ENCODE data around the gene GCKR.

GCKR gene

DNA sequence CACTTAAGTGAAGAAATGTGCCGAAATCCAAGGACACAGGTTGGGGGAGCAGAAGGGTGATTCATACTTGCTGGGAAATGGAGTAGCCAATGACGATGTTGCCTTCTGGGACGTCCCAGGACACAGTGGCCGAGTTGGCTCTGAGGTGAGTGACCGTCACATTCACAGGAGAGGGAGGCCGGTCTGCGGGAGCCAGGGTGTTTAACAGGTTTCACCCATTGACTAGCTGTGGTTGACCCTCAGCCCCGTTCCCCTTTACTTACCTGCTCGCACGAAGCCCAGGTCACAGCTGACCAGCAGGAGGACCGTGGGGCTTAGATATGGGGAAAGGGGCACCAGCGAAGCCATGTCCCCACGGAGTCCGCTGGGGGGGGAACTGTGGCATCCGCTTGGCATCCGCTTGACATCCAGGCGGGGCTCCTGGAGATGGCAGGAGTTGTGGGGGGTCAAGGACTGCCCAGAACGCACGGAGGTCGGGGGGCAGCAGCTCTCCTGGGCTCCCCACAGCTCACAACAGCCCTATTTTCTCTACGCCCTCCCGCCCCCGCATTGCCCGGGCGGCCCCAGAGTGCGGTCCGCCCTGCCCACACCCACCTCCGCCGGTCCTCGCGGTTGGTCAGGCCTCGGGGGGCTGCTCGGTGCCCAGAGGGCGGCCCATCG lies 2.2 kb upstream of the GCKR start:
- CTCF ChIA-PET, result interaction anchor here (0.6 kb wide), 2 partner anchors 38 to 125 kb away, joined by 3 to 8 read pairs; no protein-coding TSS in a partner anchor
- Histone ChIP-seq H3K36me3 (ENCODE audit: control insufficient read depth in 2 of 2, insufficient read depth in 1 of 2, low read length in 2 of 2) (peaks cover 0 to 3% of the 10 kb centered on the region in 2 experiments; a peak in 1 of 3 replicates), H3K4me3 (ENCODE audit: low read depth, low read length) (peak overlapping the region; percentile 65), H3K4me1 (ENCODE audit: control insufficient read depth, insufficient read depth, low read length) (peaks cover 3% of the 10 kb centered on the region; the same call in 1 of the 2 replicates), H3K27ac (ENCODE audit: extremely low read depth, low read depth, low read length) (peak overlapping the region; percentile 56; the same call in 1 of the 2 replicates), H3K9me3 (ENCODE audit: control insufficient read depth, insufficient read depth, low read depth, low read length) (no peaks in the 10 kb centered on the region)
- TF ChIP-seq SCRT2 (tag by site-specific recombination; IDR thresholded peaks at IDR 0.05) (0 out of 2 replicates have a peak, but pooled peaks have one; percentile 41), KLF1 (tag by site-specific recombination; IDR thresholded peaks at IDR 0.05) (0 out of 2 replicates have a peak, but pooled peaks have one; percentile 20), GLIS2 (tag by site-specific recombination; IDR thresholded peaks at IDR 0.05) (peak; percentile 70), ZNF501 (tag by site-specific recombination; IDR thresholded peaks at IDR 0.05) (no peak), ZFHX2 (tag by site-specific recombination; conservative IDR thresholded peaks at IDR 0.05) (peak; percentile 59), ZNF48 (tag by site-specific recombination; IDR thresholded peaks at IDR 0.05) (no peak), ZBTB8A (tag by site-specific recombination; IDR thresholded peaks at IDR 0.05) (peak; percentile 28; the same call in 1 of the 2 replicates), EGR2 (tag by site-specific recombination; IDR thresholded peaks at IDR 0.05; ENCODE audit: low read depth) (0 out of 2 replicates have a peak, but pooled peaks have one; percentile 16)
- POLR2A ChIA-PET, result interaction anchor here (1.6 kb wide), 1 partner anchor 64 kb away, joined by 4 read pairs; no protein-coding TSS in a partner anchor

DNA sequence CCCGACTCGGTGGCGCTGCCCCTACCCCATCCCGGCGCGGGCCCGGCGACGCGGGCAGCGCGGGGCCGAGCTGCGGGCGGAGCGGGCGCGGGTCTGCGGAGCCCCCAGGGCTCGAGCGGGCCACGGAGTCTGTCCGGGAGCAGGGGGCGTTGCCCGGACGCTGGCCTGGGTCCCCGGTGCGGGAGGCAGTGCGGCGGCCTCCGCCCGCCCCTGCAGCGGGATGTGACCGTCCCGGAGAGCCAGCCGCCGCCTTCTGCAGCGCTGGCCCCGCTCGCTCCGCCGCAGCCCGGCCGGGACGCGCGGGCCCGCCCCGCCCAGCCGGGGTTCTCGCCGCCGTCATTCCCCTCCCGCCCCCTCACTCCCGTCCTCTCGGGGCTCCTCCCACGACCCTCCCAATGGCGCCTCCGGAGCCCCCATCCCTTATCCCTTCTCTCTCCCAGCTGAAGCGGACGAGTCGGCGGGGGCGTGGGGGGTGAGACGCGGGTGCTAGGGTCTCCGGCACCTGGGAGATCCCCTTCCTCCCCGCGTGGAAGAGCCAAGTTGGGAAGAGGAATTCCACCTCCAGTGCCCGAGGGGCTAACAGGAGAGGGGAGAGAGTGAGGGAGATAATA lies 1.6 kb upstream of the GCKR start, which contains the start of gene FNDC4:
Gene FNDC4 (minus strand): TSS at position 257 of the 611 bp plus-strand sequence. CDS start 521 bp downstream, outside the sequence.
- Histone ChIP-seq H3K36me3 (ENCODE audit: control insufficient read depth in 2 of 2, insufficient read depth in 1 of 2, low read length in 2 of 2) (peaks cover 0 to 3% of the 10 kb centered on the region in 2 experiments; a peak in 1 of 3 replicates), H3K4me1 (ENCODE audit: control insufficient read depth, insufficient read depth, low read length) (peaks cover 1% of the 10 kb centered on the region; the same call in 1 of the 2 replicates), H3K9me3 (ENCODE audit: control insufficient read depth, insufficient read depth, low read depth, low read length) (no peaks in the 10 kb centered on the region), H3K4me3 (ENCODE audit: low read depth, low read length) (peak within 1 kb of the TSS; percentile 65), H3K27ac (ENCODE audit: extremely low read depth, low read depth, low read length) (peak within 1 kb of the TSS; percentile 56; the same call in 1 of the 2 replicates)
- ChIA-PET POLR2A (no interaction called here), CTCF (interaction anchor here (0.6 to 0.8 kb wide), 2 partner anchors 41 to 126 kb away, joined by 3 to 8 read pairs; no protein-coding TSS in a partner anchor)
- TF ChIP-seq ZNF138 (tag by site-specific recombination; IDR thresholded peaks at IDR 0.05; ENCODE audit: borderline replicate concordance), result no peak
- TF ChIP-seq ZNF335 (tag by site-specific recombination; conservative IDR thresholded peaks at IDR 0.05), result 0 out of 2 replicates have a peak, but pooled peaks have one; percentile 27
- TF ChIP-seq ZNF624 (tag by site-specific recombination; IDR thresholded peaks at IDR 0.05), result no peak
- no peak for TF ChIP-seq ZNF555 (tag by site-specific recombination; conservative IDR thresholded peaks at IDR 0.05)
- TF ChIP-seq ZNF121 (tag by site-specific recombination; IDR thresholded peaks at IDR 0.05), result no peak
- TF ChIP-seq ZNF416 (tag by site-specific recombination; IDR thresholded peaks at IDR 0.05), result no peak
- TF ChIP-seq ZNF548 (tag by site-specific recombination; IDR thresholded peaks at IDR 0.05), result no peak
- TF ChIP-seq, protein P1, sequence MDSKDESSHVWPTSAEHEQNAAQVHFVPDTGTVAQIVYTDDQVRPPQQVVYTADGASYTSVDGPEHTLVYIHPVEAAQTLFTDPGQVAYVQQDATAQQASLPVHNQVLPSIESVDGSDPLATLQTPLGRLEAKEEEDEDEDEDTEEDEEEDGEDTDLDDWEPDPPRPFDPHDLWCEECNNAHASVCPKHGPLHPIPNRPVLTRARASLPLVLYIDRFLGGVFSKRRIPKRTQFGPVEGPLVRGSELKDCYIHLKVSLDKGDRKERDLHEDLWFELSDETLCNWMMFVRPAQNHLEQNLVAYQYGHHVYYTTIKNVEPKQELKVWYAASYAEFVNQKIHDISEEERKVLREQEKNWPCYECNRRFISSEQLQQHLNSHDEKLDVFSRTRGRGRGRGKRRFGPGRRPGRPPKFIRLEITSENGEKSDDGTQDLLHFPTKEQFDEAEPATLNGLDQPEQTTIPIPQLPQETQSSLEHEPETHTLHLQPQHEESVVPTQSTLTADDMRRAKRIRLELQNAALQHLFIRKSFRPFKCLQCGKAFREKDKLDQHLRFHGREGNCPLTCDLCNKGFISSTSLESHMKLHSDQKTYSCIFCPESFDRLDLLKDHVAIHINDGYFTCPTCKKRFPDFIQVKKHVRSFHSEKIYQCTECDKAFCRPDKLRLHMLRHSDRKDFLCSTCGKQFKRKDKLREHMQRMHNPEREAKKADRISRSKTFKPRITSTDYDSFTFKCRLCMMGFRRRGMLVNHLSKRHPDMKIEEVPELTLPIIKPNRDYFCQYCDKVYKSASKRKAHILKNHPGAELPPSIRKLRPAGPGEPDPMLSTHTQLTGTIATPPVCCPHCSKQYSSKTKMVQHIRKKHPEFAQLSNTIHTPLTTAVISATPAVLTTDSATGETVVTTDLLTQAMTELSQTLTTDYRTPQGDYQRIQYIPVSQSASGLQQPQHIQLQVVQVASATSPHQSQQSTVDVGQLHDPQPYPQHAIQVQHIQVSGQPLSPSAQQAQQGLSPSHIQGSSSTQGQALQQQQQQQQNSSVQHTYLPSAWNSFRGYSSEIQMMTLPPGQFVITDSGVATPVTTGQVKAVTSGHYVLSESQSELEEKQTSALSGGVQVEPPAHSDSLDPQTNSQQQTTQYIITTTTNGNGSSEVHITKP (tag by site-specific recombination; IDR thresholded peaks at IDR 0.05), result 0 out of 2 replicates have a peak, but pooled peaks have one; percentile 19
- peak; percentile 52 for TF ChIP-seq ZBTB48 (tag by site-specific recombination; IDR thresholded peaks at IDR 0.05)
- peak; percentile 32 for TF ChIP-seq ZBTB17 (tag by site-specific recombination; IDR thresholded peaks at IDR 0.05)
- peak; percentile 73 for TF ChIP-seq ZNF341 (tag by site-specific recombination; IDR thresholded peaks at IDR 0.05; ENCODE audit: low read depth)
- TF ChIP-seq, protein P2, sequence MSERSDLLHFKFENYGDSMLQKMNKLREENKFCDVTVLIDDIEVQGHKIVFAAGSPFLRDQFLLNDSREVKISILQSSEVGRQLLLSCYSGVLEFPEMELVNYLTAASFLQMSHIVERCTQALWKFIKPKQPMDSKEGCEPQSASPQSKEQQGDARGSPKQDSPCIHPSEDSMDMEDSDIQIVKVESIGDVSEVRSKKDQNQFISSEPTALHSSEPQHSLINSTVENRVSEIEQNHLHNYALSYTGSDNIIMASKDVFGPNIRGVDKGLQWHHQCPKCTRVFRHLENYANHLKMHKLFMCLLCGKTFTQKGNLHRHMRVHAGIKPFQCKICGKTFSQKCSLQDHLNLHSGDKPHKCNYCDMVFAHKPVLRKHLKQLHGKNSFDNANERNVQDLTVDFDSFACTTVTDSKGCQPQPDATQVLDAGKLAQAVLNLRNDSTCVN (tag by site-specific recombination; optimal IDR thresholded peaks at IDR 0.05), result peak; percentile 30
- TF ChIP-seq GLIS2 (tag by site-specific recombination; IDR thresholded peaks at IDR 0.05), result peak; percentile 9; the same call in 1 of the 2 replicates
- peak; percentile 89 for TF ChIP-seq ZNF398 (tag by site-specific recombination; IDR thresholded peaks at IDR 0.05)
- peak; percentile 28; the same call in 1 of the 2 replicates for TF ChIP-seq WT1 (tag by site-specific recombination; IDR thresholded peaks at IDR 0.05)
- peak; percentile 73; the same call in 1 of the 2 replicates for TF ChIP-seq IKZF3 (tag by site-specific recombination; IDR thresholded peaks at IDR 0.05)
- TF ChIP-seq, protein P3, sequence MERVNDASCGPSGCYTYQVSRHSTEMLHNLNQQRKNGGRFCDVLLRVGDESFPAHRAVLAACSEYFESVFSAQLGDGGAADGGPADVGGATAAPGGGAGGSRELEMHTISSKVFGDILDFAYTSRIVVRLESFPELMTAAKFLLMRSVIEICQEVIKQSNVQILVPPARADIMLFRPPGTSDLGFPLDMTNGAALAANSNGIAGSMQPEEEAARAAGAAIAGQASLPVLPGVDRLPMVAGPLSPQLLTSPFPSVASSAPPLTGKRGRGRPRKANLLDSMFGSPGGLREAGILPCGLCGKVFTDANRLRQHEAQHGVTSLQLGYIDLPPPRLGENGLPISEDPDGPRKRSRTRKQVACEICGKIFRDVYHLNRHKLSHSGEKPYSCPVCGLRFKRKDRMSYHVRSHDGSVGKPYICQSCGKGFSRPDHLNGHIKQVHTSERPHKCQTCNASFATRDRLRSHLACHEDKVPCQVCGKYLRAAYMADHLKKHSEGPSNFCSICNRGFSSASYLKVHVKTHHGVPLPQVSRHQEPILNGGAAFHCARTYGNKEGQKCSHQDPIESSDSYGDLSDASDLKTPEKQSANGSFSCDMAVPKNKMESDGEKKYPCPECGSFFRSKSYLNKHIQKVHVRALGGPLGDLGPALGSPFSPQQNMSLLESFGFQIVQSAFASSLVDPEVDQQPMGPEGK (tag by site-specific recombination; IDR thresholded peaks at IDR 0.05), result peak; percentile 50

Measured in HEK293 (cell line).